ENCODE results near the gene APOD. TPM values are rescaled to one million over a fixed set of nuclear protein-coding genes. Genes with fewer than 3 reads are reported as not detected.
"Not testable (repeated sequence)": the region's sequence is repeated elsewhere in the genome, so short reads cannot be mapped to it uniquely, and the experiment has no call there.

APOD gene
- total and polyA plus RNA-seq, 10 of the 15 experiments (the other 5 are each of a cell fraction or from before 2014, with no cell fraction given), result 0.06 to 0.77 (median 0.47) TPM; not detected in 3

DNA sequence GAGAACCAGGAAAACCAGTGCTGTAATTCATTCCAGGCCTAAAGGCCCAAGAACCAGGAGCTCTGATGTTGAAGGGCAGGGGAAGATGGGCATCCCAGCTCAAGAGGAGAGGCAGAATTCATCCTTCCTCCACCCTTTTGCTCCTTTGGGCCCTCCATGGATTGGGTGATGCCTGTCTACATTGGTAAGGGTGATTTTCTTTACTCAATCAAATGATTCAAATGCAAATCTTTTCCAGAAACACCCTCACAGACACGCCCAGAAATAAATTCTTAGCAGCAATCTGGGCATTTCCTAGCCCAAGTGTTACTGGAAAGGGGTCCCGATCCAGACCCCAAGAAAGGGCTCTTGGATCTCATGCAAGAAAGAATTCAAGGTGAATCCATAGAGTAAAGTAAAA, 17.6 kb upstream of the APOD start:
- ChIA-PET SMC1A (ENCODE audit: uncharacterized antibody, unreplicated experiment) (no interaction called here), RAD21 (ENCODE audit: unreplicated experiment) (no interaction called here), POLR2A (interaction anchor here (0.7 kb wide), 1 partner anchor 493 kb away, joined by 3 read pairs; no protein-coding TSS in a partner anchor), CTCF (interaction anchor here (0.7 kb wide), 1 partner anchor 31 kb away, joined by 3 read pairs; no protein-coding TSS in a partner anchor)
- no peaks in the 10 kb centered on the region for H3K79me2 ChIP-seq (ENCODE audit: control insufficient read depth, insufficient read depth, low read length)
- H4K20me1 ChIP-seq (ENCODE audit: control insufficient read depth, insufficient read depth), result no peaks in the 10 kb centered on the region
- FAIRE-seq (no peak), DNase-seq (ENCODE audit: low read depth, low spot score) (no peak), ATAC-seq (no peak)
- no TSS peak for BruUV-seq (replicated peaks)
- no peak for TF ChIP-seq PML (IDR thresholded peaks at IDR 0.05; ENCODE audit: low read length)
- no peak for TF ChIP-seq GATAD2B (conservative IDR thresholded peaks at IDR 0.05; ENCODE audit: low read depth)
- TF ChIP-seq, protein P1, sequence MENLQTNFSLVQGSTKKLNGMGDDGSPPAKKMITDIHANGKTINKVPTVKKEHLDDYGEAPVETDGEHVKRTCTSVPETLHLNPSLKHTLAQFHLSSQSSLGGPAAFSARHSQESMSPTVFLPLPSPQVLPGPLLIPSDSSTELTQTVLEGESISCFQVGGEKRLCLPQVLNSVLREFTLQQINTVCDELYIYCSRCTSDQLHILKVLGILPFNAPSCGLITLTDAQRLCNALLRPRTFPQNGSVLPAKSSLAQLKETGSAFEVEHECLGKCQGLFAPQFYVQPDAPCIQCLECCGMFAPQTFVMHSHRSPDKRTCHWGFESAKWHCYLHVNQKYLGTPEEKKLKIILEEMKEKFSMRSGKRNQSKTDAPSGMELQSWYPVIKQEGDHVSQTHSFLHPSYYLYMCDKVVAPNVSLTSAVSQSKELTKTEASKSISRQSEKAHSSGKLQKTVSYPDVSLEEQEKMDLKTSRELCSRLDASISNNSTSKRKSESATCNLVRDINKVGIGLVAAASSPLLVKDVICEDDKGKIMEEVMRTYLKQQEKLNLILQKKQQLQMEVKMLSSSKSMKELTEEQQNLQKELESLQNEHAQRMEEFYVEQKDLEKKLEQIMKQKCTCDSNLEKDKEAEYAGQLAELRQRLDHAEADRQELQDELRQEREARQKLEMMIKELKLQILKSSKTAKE (IDR thresholded peaks at IDR 0.05; ENCODE audit: low read depth, poor library complexity, severe bottlenecking), result no peak
- TF ChIP-seq, protein P2, sequence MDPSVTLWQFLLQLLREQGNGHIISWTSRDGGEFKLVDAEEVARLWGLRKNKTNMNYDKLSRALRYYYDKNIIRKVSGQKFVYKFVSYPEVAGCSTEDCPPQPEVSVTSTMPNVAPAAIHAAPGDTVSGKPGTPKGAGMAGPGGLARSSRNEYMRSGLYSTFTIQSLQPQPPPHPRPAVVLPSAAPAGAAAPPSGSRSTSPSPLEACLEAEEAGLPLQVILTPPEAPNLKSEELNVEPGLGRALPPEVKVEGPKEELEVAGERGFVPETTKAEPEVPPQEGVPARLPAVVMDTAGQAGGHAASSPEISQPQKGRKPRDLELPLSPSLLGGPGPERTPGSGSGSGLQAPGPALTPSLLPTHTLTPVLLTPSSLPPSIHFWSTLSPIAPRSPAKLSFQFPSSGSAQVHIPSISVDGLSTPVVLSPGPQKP (IDR thresholded peaks at IDR 0.05; ENCODE audit: low read depth, low read length), result no peak
- TF ChIP-seq, protein P3, sequence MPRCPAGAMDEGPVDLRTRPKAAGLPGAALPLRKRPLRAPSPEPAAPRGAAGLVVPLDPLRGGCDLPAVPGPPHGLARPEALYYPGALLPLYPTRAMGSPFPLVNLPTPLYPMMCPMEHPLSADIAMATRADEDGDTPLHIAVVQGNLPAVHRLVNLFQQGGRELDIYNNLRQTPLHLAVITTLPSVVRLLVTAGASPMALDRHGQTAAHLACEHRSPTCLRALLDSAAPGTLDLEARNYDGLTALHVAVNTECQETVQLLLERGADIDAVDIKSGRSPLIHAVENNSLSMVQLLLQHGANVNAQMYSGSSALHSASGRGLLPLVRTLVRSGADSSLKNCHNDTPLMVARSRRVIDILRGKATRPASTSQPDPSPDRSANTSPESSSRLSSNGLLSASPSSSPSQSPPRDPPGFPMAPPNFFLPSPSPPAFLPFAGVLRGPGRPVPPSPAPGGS (IDR thresholded peaks at IDR 0.05; ENCODE audit: borderline replicate concordance, insufficient read depth, low read depth, low read length, poor library complexity, severe bottlenecking), result no peak
- no peak for TF ChIP-seq MTA2 (IDR thresholded peaks at IDR 0.05; ENCODE audit: low read depth)
- no peak for TF ChIP-seq RAD21 (IDR thresholded peaks at IDR 0.05; ENCODE audit: insufficient read depth, low read depth, low read length)
- 45% methylated on average over 2 of the region's 2 CpGs for WGBS (ENCODE audit: insufficient coverage, insufficient replicate concordance, low lambda C conversion rate, missing lambda C conversion rate)
- intact Hi-C loops (cut with micrococcal nuclease; ENCODE audit: unreplicated experiment), result no loop called here
- H3K36me3 ChIP-seq (ENCODE audit: control insufficient read depth in 2 of 2, insufficient read depth in 2 of 2, low read length in 1 of 2), result no peaks in the 10 kb centered on the region
- no peak overlapping the region for H3K4me2 ChIP-seq (ENCODE audit: control insufficient read depth, insufficient read depth)
- H3K9me3 ChIP-seq (replicated peaks; ENCODE audit: control insufficient read depth, insufficient read depth, low read length), result peaks cover 4% of the 10 kb centered on the region; the same call in 2 of the 3 replicates
- H3K27me3 ChIP-seq (replicated peaks in 1 of 2; ENCODE audit: control insufficient read depth in 2 of 2, insufficient read depth in 2 of 2, low read length in 1 of 2), result no peaks in the 10 kb centered on the region
- H3K9ac ChIP-seq (ENCODE audit: control insufficient read depth, insufficient read depth, low read length), result no peak overlapping the region
- no peak overlapping the region for H3K27ac ChIP-seq (ENCODE audit: control insufficient read depth, insufficient read depth)
- no peak overlapping the region for H3K4me3 ChIP-seq
- no peak overlapping the region for H2AFZ ChIP-seq (ENCODE audit: control insufficient read depth, low read depth, low read length)
- in situ Hi-C loops (cut with MboI), result no loop called here
- H3K4me1 ChIP-seq (ENCODE audit: control insufficient read depth, insufficient read depth, low read length), result no peaks in the 10 kb centered on the region

- FAIRE-seq; intact Hi-C loops (cut with micrococcal nuclease; ENCODE audit: unreplicated experiment); H3K27me3 ChIP-seq (replicated peaks in 1 of 2; ENCODE audit: control insufficient read depth in 2 of 2, insufficient read depth in 2 of 2, low read length in 1 of 2): not testable (repeated sequence)
Observed at GRCh38 chr3:195599926-195600325, 16.2 kb upstream of the APOD start.

More at GRCh38 chr3:195599926-195600325, 16.2 kb upstream of the APOD start:
- H3K79me2 ChIP-seq (ENCODE audit: control insufficient read depth, insufficient read depth, low read length); H3K4me1 ChIP-seq (ENCODE audit: control insufficient read depth, insufficient read depth, low read length); H3K9me3 ChIP-seq (replicated peaks; ENCODE audit: control insufficient read depth, insufficient read depth, low read length); H3K36me3 ChIP-seq (ENCODE audit: control insufficient read depth in 2 of 2, insufficient read depth in 2 of 2, low read length in 1 of 2); DNase-seq (ENCODE audit: low read depth, low spot score); H3K4me2 ChIP-seq (ENCODE audit: control insufficient read depth, insufficient read depth); H3K9ac ChIP-seq (ENCODE audit: control insufficient read depth, insufficient read depth, low read length); CTCF ChIA-PET; H3K4me3 ChIP-seq; H4K20me1 ChIP-seq (ENCODE audit: control insufficient read depth, insufficient read depth); ATAC-seq; BruUV-seq (replicated peaks); H3K27ac ChIP-seq (ENCODE audit: control insufficient read depth, insufficient read depth); RAD21 ChIA-PET (ENCODE audit: unreplicated experiment); H2AFZ ChIP-seq (ENCODE audit: control insufficient read depth, low read depth, low read length); in situ Hi-C loops (cut with MboI); SMC1A ChIA-PET (ENCODE audit: uncharacterized antibody, unreplicated experiment); POLR2A ChIA-PET: not testable (repeated sequence)
- 76% methylated on average over 19 of the region's 23 CpGs for WGBS (ENCODE audit: insufficient coverage, insufficient replicate concordance, low lambda C conversion rate, missing lambda C conversion rate)

Measured in GM12878 (cell line).